Adrenal gland (tissue), 12 donors: ENCODE results near the gene SPOUT1. TPM values are rescaled to one million over a fixed set of nuclear protein-coding genes. Genes with fewer than 3 reads are reported as not detected.
"Not testable (repeated sequence)": the region's sequence is repeated elsewhere in the genome, so short reads cannot be mapped to it uniquely, and the experiment has no call there.

Experiments used
- DNase-seq, 7 donors: peaks; one replicate each; pipeline ENCODE4 v3.0.0-alpha.2; 2019 to 2020
- H3K27ac ChIP-seq, 5 donors: fragments of 200-600 bp; sonication (generic) in 4 of 5; 1 replicate in 3 of 5; 2 replicates in 2 of 5; pipeline versions ENCODE4 v1.5.1 to v1.8.0; 2016 to 2020; ENCODE audit warnings: mild to moderate bottlenecking in 1 of 5
- H3K27me3 ChIP-seq: fragments of 200-600 bp; 2 replicates; pipeline ENCODE4 v1.8.0; 2021
- H3K36me3 ChIP-seq, 2 donors: fragments of 200-600 bp; replicated peaks in 1 of 2; 1 replicate in 1 of 2; 2 replicates in 1 of 2; pipeline versions ENCODE4 v1.5.1 to v1.8.0; 2018 to 2022
- H3K4me1 ChIP-seq, 2 donors: fragments of 200-600 bp; replicated peaks in 1 of 2; 1 replicate in 1 of 2; 2 replicates in 1 of 2; pipeline versions ENCODE4 v1.5.1 to v1.8.0; 2018 to 2021
- H3K4me3 ChIP-seq, 4 donors: fragments of 200-600 bp; sonication (generic) in 3 of 4; one replicate each; pipeline ENCODE4 v1.5.1; 2016 to 2018
- H3K9me3 ChIP-seq, 3 donors: fragments of 200-600 bp; sonication (generic) in 1 of 3; replicated peaks in 1 of 3; 1 replicate in 2 of 3; 2 replicates in 1 of 3; pipeline versions ENCODE4 v1.5.1 to v1.8.0; 2016 to 2021
- CTCF ChIP-seq, 6 experiments: fragments of 450-650 bp in 4 of 6; fragments of 200-600 bp in 2 of 6; sonication (generic) in 1 of 6; IDR thresholded peaks; 1 replicate in 5 of 6; 2 replicates in 1 of 6; pipeline versions ENCODE4 v1.5.1 to v1.8.0; 2016 to 2021; ENCODE audit warnings: antibody characterized with exemption in 6 of 6, mild to moderate bottlenecking in 2 of 6, moderate library complexity in 1 of 6
- POLR2A ChIP-seq, 2 donors: fragments of 450-650 bp; IDR thresholded peaks; one replicate each; pipeline ENCODE4 v1.6.1; 2017; ENCODE audit warnings: antibody characterized with exemption in 2 of 2, mild to moderate bottlenecking in 2 of 2, moderate library complexity in 1 of 2
- WGBS, 4 donors: extraction: QIAGEN DNeasy Blood & Tissue Kit in 2 of 4; methylation state at CpG; one replicate each; pipeline versions ENCODE4 v1.1.5 to v1.1.7; 2013 to 2017; 5-methylcytosine and 5-hydroxymethylcytosine counted together
- intact Hi-C, 2 donors: fragments of 100-400 bp; cut with DNase I; formaldehyde crosslinking; loops; one replicate each; pipeline versions ENCODE4 v1.14.1 to v1.15.0; 2022 to 2023
- polyA plus RNA-seq, 3 donors: library from polyadenylated mRNA; stranded (reverse); fragments of 200-250 nt in 2 of 3; fragments of 350-450 nt in 1 of 3; fragmentation: Illumina TruSeq in 1 of 3; extraction: RNeasy Lipid Tissue Mini Kit (QIAGEN cat#74804) in 1 of 3; gene quantifications; one replicate each; pipeline ENCODE4 v1.2.3, GENCODE V29; 2013 to 2014
- total RNA-seq, 9 donors: library from RNA; depleted of rRNA in 4 of 9; stranded (reverse); fragments of >200 nt in 4 of 9; fragments of 120-200 nt in 1 of 9; fragmentation: NEBNext Ultra II Directional in 1 of 9; extraction: Animal tissue kit (Norgen Biotek cat#: 25700) in 1 of 9; gene quantifications; one replicate each; pipeline versions ENCODE4 v1.1.0 to v1.2.4, GENCODE V29; 2013 to 2023
- donor health status: healthy with polysubstance abuse.
- donor health status: Bipolar disorder and iron deficiency.
- donor health status: DM: yes; HTN: yes; CAD: no.
- donor health status: DM: no; HTN: no; CAD: no.
- donor health status: DM: no; HTN: no; CAD: no.
- donor health status: DM: yes; HTN: yes; CAD: no.

The SPOUT1 gene
- total and polyA plus RNA-seq, 12 donors = 18.5 to 56.3 (median 39.4) TPM

- peaks cover 0 to 72% of the 10 kb centered on the region in 2 donors for H3K36me3 ChIP-seq
- no peaks in the 10 kb centered on the region for H3K4me1 ChIP-seq
- WGBS, 4 donors = 95 to 98% (median 96%) methylated on average over 7 of the region's 7 CpGs
- TF ChIP-seq POLR2A (IDR thresholded peaks at IDR 0.05) = no peak
- TF ChIP-seq CTCF (IDR thresholded peaks at IDR 0.05) = no peak
- H3K27ac ChIP-seq = no peak overlapping the region
- DNase-seq = no peak
- no peaks in the 10 kb centered on the region for H3K27me3 ChIP-seq
- intact Hi-C loops = no loop called here
- no peaks in the 10 kb centered on the region for H3K9me3 ChIP-seq
- H3K4me3 ChIP-seq = no peak overlapping the region
Measured at GRCh38 chr9:128800061-128800460, 29.5 kb downstream of the SPOUT1 start.

GRCh38 chr9:128798896-128799295 lies 30.7 kb downstream of the SPOUT1 start:
- Histone ChIP-seq H3K36me3 (peaks cover 0 to 69% of the 10 kb centered on the region in 2 donors), H3K27ac (no peak overlapping the region), H3K4me1 (no peaks in the 10 kb centered on the region), H3K9me3 (no peaks in the 10 kb centered on the region), H3K4me3 (no peak overlapping the region), H3K27me3 (no peaks in the 10 kb centered on the region)
- WGBS, 4 donors = 66 to 95% (median 89%) methylated on average over 5 to 8 of the region's 8 CpGs
- no peak for TF ChIP-seq CTCF (IDR thresholded peaks at IDR 0.05)
- TF ChIP-seq POLR2A (IDR thresholded peaks at IDR 0.05) = no peak
- intact Hi-C loops = no loop called here
- DNase-seq = no peak

GRCh38 chr9:128794961-128795360 lies 34.6 kb downstream of the SPOUT1 start:
- H3K4me3 ChIP-seq, H3K27me3 ChIP-seq, intact Hi-C loops, DNase-seq, H3K27ac ChIP-seq, H3K9me3 ChIP-seq: not testable (repeated sequence)
- Histone ChIP-seq H3K36me3 (peaks cover 0 to 76% of the 10 kb centered on the region in 2 donors), H3K4me1 (peaks cover 4 to 21% of the 10 kb centered on the region in 2 donors)
- 41 to 55% (median 47%) methylated on average over 2 of the region's 2 CpGs for WGBS, 4 donors

GRCh38 chr9:128792978-128793686 lies 36.5 kb downstream of the SPOUT1 start:
- Histone ChIP-seq H3K4me1 (peaks cover 7 to 28% of the 10 kb centered on the region in 2 donors), H3K36me3 (peaks cover 0 to 61% of the 10 kb centered on the region in 2 donors), H3K9me3 (no peaks in the 10 kb centered on the region), H3K4me3 (no peak overlapping the region), H3K27ac (peak overlapping the region in 4 of 5 donors; percentile 6 to 80 (median 64)), H3K27me3 (no peaks in the 10 kb centered on the region)
- intact Hi-C loops = no loop called here
- DNase-seq = peak in 6 of 7 donors; percentile 55 to 73 (median 68)
- TF ChIP-seq CTCF (IDR thresholded peaks at IDR 0.05) (no peak), POLR2A (IDR thresholded peaks at IDR 0.05) (no peak)
- WGBS, 4 donors = 36 to 67% (median 47%) methylated on average over 8 of the region's 8 CpGs

GRCh38 chr9:128792134-128792533 lies 37.5 kb downstream of the SPOUT1 start:
- TF ChIP-seq POLR2A (IDR thresholded peaks at IDR 0.05) (no peak), CTCF (IDR thresholded peaks at IDR 0.05) (no peak)
- Histone ChIP-seq H3K27me3 (no peaks in the 10 kb centered on the region), H3K27ac (peak overlapping the region in 2 of 5 donors; percentile 70 to 80), H3K4me3 (no peak overlapping the region), H3K4me1 (peaks cover 11 to 31% of the 10 kb centered on the region in 2 donors), H3K9me3 (no peaks in the 10 kb centered on the region), H3K36me3 (peaks cover 0 to 51% of the 10 kb centered on the region in 2 donors)
- no peak for DNase-seq
- intact Hi-C loops = no loop called here
- 69 to 86% (median 76%) methylated on average over 6 to 9 of the region's 9 CpGs for WGBS, 4 donors
